Stimulated activated CD4-positive, alpha-beta T cell treated with anti-CD3 and anti-CD28 coated beads, Interleukin-1b, Interleukin-23, amount 100 ng/mL, for 4 hours (primary cell): Measurements from ENCODE around the gene PAPPA.

ENCODE experiments used
- DNase-seq, 2 donors: peaks; one replicate each; pipeline ENCODE4 v3.0.0-alpha.2; 2020; ENCODE audit warnings: low read depth in 2 of 2

Gene PAPPA

DNA sequence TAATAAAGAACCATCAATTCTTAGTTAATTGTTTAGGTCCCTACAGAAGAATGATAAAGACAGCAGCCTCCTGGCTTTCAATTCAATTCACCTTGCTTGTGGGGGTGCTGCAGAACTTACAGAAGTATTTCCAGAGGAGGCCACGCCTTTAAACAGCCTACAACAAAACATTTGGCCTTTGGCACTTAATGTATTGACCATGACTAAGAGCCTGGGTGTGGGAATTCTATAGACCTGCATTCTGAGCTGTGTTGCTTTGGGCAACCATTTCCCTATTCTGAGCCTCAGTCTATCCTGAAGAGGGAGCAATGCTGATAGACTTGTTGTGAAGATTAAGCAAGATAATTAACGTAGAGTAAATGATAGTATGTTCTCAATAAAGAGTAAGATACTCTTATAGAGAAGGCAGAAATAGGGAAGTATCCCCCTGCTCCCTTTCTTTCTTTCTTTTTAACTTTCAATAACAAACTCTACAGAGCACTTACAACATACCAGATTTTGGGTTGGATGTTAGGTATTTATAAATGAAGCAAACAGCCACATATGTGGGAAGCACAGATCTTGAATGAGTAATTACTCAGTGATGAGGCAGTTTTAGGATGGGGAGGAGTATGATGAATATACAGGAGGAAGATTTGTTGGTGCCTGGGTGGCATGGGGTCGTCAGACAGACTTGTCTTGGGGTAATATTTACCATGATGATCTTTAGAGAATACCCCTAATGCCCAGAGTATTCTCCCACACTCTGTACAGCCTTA lies 28.4 kb downstream of the PAPPA start:
- no peak for DNase-seq

DNA sequence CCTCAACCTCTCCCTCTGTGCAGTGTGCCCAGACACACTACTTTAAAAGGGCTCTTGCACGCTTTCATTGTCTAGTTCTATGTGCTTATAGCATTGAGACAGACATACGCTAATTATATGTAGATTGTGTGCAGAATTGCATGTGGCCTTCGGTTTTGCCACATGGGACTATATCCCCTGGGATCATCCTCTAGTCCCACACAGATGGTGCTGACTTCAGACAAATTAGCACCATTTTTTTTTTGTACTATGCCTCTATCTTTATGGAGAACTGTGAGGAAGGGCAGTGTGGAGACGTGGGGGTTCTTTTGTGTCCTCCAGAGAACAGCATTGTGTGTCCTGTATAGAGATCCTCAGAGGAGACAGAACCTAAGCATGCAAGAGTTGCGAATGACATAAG lies 29.3 kb downstream of the PAPPA start:
- no peak for DNase-seq

DNA sequence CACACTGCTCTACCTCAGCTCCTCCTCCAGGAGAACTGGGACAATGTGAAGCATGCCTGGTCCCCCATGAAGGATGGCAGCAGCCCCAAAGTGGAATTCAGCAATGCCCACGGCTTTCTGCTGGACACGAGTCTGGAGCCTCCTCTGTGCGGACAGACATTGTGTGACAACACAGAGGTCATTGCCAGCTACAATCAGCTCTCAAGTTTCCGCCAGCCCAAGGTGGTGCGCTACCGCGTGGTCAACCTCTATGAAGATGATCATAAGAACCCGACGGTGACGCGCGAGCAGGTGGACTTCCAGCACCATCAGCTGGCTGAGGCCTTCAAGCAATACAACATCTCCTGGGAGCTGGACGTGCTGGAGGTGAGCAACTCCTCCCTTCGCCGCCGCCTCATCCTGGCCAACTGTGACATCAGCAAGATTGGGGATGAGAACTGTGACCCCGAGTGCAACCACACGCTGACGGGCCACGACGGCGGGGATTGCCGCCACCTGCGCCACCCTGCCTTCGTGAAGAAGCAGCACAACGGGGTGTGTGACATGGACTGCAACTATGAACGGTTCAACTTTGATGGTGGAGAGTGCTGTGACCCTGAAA lies 34.1 kb downstream of the PAPPA start:
- DNase-seq, result no peak

DNA sequence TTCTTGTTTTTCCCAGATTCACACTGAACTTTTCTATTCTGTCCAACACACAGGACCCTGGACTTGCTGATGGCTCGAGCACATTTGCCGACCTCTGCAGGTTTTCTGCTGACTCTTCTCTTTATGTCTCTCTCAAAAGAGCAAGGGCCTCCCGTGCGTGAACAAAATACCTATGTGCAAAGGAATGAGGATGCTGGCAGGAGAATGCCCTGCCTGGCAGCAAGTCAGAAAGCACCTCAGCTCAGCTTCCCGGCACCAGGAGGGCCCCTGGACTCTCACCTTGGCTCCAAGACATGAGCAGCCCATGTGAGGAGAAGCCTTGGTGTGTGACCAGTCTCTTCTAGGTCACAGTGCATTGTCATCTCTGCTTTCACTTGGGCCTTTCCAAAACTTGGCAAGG lies 36.1 kb downstream of the PAPPA start:
- no peak for DNase-seq

DNA sequence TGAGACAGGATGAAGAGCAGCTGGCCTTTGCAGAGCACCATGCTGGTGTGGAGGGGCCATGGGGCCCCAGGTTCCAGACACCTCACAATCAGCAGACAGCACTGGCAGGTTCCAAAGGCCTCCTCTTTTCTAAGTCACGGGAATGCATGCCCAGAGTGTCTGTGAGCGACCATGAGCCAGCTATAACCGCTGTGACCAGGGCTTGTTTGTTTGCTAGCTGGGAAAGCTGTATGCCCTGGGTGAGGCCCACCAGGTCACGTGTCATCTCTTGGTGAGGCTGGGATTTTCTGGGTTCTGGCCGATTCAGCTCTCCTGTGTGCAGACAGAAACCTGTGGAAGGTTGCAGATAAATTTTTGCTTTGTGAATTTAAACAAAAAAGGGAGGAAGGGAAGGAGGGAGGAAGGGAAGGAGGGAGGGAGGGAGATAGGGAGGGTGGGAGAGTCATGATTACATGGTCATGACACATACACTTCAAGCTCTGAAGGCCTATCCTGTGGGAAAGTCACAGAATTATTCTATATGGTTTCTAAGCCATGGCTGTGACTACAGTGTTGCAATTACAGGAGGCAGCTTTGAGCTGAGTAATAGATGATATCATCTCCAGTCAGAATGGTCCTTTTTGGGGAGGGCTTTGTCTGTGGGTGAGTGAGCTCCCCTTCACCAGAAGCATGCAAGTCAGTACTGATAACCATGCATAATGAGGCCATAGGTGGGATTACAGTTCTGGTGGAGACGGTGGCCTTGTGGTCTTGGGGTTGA lies 37.2 kb downstream of the PAPPA start:
- DNase-seq, result no peak

DNA sequence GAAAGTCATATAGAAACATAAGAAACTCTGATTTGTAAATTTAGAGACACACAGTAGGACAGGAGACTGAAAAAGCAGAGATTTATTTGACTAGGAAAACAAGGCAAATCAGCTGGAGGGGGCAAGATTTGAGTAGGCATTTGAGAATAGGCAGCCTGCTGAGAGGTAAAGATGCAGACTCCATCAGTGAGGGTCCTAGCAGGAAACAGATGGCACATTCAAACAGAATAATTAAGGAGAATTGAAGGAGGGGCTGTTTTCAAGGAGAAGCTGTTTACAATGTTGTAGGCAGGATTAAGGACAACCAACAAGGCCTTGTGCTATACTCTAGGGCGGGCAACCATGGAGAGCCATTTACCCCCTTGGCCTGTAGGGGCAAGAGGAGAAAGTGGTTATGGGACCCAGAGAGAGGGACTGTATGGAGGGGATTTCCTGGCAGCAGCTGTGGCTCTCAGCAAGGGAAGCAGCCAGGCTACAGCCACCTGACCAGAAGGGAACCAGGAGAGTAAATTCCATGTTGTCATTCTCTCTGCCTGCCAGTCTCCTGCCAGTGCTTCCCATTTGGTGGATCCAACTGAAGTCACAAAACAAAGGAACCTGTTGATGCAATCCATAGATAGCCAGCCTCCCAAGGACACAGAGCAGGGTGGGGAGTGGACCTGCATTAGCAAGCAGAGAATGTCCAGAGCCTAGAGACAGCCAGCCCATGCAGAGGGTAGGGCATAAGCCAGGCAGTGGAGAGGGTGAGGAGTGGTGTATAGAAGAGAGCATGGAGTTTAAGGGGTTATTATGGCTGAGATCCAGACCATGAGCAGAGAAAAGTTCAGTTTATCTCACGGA lies 38.2 kb downstream of the PAPPA start:
- DNase-seq, result no peak

DNA sequence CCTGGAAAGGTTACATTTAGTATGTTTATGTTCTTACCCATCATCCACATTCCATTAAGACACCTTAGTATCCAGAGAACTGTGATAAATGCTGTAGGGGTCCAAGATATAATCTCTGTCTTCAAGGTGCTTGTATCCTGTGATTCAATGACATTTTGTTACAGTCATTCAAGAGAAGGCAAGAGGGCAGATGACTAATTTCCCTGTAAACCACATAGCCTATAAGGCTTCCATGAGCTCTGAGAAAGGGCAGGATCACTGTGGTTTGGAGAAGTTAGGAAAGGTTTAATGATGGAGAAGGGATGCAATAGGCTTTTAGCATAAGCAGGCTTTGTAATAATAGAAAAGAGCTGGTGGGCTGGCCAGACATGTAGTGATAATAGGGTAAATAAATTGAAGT lies 40.0 kb downstream of the PAPPA start:
- DNase-seq, result no peak

DNA sequence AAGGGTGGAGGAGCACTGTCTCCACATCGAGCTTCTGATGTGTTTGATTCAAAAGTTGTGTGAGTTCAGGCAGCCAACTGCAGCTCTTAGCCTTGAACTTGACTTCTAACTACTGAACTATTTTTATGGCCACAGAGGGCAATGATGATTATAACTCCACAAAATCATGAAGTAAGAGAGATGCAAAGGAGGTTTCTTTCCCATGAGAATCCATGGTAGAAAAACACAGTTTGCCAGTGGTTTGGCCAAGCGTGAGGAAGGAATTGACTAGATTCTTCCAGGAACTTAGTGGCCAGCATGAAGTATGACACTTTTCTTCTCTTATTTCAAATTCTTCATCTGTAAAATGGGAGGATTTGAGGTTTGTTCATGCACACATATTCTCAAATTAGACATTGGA lies 43.2 kb downstream of the PAPPA start:
- DNase-seq, result no peak

DNA sequence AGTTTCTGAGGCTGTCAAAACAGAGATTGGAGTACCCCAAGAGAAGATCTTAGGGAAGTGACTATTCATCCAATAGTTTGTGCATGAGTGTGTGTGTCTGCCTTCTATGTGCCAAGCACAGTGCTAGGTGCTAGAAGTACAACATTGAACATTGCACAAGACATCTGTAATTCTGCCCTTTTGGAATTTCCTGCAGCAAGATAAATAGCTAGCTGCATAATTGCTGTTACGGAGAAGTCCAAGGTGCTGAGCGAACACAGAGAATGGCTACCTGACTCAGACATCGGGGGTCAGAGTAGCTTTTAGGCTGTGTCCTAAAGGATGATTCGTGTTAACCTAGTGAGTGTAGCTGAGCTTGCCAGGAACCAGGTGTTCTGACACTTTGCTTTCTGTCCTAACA lies 44.8 kb downstream of the PAPPA start:
- DNase-seq, result no peak

DNA sequence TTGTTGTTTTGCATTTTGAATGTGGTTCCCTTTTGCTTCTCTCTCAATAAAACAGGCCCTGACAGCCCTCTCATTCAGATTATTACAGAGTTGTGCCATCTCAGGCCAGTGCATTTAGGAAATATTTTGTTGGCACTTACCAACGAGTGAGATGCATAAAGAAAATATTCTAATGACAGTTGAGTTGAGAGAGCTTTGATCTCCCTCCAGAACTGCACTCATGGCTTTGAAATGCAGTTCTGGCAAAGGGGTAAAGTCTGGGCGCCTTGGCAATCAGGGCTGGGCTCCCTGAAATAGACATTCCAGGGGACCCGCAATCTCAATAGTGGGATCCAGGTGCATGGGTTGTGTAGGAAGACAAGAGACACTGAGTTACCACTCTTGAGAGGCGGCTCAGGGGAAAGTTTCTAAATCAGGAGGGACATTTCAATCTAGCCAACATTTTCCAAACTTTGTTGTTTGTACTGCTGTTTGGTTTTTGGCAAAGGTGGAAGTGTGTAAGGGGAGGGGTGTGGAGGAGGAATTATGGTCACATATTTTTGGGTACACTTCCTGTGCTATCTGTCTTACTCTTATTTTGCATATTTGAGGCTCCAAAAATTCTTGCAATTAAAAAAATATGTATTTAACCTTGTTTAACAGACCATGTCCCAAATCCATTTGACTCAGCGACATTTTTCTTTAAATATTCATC lies 48.8 kb downstream of the PAPPA start:
- no peak for DNase-seq

DNA sequence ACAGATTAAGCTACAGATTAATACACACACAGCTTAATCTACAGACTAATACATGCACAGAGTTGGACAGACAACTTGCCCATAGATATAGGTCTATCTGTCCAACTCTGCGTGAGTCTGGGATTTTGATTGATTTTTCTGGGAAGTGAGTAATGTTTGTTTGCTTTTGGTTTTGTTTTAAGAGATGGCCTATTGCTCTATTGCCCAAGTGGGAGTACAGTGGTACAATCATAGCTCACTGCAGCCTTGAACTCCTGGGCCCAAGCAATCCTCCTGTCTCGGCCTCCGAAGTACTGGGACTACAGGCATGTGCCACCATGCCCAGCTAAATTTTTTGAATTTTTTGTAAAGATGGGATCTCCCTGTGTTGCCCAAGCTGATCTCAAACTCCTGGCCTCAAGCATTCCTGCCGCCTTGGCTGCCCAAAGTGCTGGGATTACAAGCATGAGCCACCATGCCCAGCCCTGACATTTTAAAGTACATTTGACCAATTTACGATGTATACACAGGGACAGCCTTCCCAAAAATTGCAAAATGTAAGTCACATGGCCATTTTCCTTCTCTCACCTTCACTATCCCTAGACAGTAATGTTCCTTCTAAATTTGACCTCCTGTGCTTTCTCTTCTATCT lies 50.8 kb downstream of the PAPPA start:
- no peak for DNase-seq

DNA sequence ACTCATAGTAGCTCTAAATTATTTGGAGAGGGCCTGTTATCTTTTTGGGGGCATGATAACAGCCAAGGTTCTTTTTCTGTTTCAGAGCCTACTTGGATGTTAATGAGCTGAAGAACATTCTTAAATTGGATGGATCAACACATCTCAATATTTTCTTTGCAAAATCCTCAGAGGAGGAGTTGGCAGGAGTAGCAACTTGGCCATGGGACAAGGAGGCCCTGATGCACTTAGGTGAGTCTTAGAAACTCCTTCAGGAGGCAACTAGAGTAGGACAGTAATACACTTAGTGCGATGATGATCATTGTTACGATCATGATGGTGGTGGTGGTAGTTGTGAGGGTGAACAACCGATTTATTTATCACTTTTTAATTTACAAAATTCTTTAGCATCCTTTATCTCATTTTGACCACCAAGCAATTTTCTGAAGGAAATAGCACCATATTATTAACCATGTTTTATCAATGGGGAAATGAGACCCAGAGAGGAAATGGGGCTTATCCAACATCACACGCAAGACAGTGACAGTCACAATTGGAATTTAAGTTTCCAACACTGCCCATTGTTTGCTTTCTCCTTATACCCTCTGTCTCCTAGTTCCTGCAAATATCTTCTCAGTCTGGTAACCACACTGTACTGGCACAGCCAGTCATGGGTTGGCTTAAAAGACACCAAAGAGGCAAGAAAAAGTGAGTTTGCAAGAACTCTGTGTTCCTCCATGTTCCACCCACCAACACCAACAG lies 54.0 kb downstream of the PAPPA start:
- DNase-seq, result no peak

DNA sequence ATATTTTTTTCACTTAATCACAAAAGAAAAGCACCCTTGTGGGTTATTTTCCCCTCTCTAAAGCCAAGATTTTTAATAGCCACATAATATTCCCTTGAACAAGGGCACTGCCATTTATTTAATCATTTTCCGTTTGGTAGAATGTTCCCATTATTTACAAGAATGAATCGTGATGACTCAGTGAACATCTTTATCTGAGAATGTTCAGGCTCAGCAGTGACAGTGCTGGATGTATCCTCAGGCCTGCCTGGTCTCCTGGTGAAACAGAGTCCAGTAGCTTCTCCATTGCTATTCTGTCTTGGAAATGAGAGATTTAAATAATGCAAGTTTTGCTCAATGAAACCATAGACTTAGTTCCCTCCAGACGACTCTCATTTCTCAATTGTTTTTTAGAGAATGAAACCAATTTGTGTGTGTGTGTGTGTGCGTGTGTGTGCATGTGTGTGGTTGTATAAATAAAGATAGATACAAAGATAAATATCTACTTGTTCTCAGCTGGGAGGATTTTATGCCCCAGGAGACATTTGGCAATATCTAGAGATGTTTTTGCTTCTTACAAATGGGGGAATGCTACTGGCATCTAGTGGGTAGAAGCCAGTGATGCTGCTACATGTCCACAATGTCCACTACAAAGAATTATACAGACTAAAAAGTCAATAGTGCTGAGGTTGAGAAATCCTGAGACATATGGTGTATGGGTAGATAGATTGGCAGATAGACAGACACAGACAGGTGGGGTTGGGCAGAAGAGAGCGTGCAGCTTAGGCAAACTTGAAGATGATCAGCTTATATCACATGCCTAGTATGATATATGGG lies 55.0 kb downstream of the PAPPA start:
- DNase-seq, result no peak

DNA sequence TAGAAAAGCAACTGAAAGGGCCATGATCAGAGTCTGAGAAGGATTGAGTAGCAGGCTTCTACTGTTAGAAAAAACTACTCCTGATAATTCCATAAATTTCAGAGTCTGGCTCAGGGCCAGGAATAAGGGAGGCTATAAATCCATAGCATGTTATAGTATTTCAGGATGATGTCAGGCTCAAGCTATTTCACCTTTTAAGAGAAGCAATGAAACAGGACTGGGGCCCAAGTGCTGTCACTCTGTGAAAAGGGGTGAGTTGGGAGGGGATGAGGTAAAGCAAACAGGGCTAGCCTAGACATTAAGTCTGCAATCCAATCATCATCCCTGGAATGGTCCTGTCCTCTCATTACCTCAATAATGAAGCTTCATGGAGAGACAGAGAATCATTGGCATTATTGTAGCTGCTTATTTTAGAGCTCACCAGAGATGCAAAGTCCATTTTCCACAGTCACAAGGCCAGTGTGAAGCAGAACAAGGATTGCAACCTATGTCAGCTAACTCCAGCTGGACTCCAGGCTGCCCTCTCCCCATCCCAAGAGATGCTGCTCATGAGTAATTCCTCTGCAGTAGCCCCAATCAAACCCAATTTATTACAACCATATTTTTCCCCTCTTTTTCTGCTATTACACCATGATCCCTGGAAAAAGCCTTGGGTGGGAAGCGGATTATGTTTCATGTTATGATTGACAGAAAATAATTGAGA lies 56.0 kb downstream of the PAPPA start:
- DNase-seq, result no peak

DNA sequence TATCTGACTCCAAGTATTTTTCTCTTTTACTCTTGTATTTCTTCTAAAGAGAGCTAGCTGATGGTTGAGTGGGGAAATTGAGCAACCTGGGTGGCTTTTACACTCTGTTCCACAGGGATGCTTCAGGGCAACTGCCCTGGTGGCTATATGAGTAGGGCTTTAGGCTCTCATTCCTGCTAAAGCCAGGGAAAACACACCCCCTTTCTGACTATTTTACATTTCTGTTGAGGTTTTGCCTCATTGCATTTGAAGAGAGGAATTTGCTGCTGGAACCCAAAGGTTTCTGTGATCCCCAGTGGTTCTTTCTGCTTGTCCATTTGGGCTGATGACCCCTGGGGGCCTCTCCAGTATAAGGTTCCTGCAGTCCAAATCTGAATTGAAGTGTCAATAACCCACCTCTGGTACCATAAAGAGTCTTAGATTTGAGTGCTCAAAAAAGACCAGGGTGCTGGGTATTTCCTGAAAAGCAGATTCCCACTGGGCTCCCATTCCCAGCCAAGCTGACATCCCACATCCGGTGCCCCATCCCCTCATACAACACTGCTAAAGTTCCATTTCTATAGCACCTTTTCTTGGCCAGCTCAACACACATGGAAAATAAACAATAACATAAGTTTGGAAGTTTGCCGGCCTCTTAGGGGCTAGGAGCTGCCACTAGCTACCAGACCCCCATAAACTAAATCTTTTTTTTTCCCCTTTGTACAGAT lies 59.5 kb downstream of the PAPPA start:
- no peak for DNase-seq

DNA sequence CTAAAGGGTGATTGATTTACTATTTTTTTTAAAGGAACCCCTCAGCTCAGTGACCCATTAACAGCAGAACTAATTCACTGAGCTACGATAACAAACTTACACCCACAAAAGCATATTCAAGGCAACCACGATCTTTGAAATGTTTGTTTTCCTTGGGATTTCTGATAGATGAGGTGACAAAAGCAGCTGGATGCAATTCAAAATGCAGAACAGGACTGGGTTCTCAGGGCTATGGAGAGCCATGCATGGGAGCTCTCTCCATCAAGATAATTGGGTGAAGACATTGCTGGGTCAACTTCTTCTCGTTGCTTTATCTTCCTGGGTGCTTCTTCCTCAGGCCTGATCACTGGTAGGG lies 60.1 kb downstream of the PAPPA start:
- no peak for DNase-seq

DNA sequence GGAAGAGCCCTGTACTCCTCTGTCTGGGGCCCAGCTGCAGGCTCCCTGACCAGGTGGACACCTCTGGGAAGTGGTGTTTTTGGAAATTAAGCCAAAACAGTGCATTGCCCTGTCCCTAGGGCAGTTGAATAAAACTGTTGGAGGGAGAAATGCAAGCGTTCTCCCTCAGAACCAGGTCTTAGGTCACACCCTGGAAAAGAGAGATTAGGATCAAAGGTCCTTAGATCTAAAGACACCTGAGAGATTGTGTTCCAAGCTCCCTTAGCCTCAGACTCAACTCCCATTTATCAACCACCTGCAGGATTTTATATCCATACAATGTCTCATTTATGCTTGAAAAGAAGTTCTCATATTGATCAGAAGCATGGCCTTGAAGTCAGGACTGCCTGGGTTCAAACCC lies 64.8 kb downstream of the PAPPA start:
- no peak for DNase-seq

DNA sequence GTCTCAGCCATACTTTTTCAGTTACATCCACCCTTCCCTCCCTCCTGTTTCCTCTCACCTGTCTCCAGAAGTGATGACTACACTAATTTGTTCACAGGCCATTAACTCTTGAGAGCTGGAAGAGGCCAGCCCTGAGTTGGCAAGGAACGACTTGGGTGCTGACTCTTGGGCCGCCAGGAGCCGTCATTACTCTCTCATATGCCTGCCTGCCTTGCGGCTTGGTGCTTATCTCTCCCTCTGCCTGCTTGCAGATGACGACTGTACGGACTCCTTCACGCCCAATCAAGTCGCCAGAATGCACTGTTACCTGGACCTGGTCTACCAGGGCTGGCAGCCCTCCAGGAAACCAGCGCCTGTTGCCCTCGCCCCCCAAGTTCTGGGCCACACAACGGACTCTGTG lies 66.1 kb downstream of the PAPPA start:
- no peak for DNase-seq
